ENCODE data around the gene TNFRSF19. TPM values are rescaled to one million over a fixed set of nuclear protein-coding genes. Genes with fewer than 3 reads are reported as not detected.

Gene TNFRSF19
- total RNA-seq, 1 experiment from 2014 or later: 63.4 TPM

DNA sequence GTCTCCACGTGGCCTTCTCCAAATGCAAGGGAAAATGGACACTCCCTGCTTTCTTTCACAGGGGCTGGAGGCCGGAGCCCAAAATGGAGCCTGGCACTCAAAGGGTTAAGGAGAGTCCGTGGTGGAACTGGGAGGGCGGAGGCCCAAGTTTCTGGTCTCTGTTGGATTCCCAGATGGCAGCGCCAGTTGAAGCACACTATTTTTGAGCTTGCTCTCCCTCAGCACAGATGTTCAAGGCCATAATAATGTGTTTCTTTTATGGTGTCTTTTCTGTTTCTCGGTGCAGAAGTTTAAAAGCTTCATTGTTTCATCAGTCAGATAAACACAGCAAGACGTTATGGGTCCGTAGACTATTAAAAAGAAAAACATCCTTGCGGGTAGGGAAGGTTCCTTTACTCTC is 67.6 kb downstream of the TNFRSF19 start:
- intact Hi-C loops (cut with micrococcal nuclease; ENCODE audit: unreplicated experiment): no loop called here
- Mint-ChIP-seq H3K27ac (ENCODE audit: unreplicated experiment) (no peak overlapping the region), H3K4me1 (ENCODE audit: low read depth, unreplicated experiment) (peaks cover 9% of the 10 kb centered on the region), H3K4me3 (ENCODE audit: unreplicated experiment) (no peak overlapping the region), H3K27me3 (ENCODE audit: insufficient read depth, unreplicated experiment) (no peaks in the 10 kb centered on the region), H3K9me3 (ENCODE audit: unreplicated experiment) (no peaks in the 10 kb centered on the region), H3K36me3 (ENCODE audit: insufficient read depth, unreplicated experiment) (peaks cover 60% of the 10 kb centered on the region)
- Histone ChIP-seq H3K9me3 (no peaks in the 10 kb centered on the region; the same call in 1 of the 2 replicates), H3K36me3 (ENCODE audit: control insufficient read depth, insufficient read depth, low read length) (peaks cover 3% of the 10 kb centered on the region; the same call in 1 of the 2 replicates), H3K4me3 (ENCODE audit: low read depth, low read length) (no peak overlapping the region), H3K27me3 (replicated peaks; ENCODE audit: control insufficient read depth, insufficient read depth, low read length) (no peaks in the 10 kb centered on the region), H3K4me1 (peaks cover 20% of the 10 kb centered on the region)
- TF ChIP-seq, protein P1, sequence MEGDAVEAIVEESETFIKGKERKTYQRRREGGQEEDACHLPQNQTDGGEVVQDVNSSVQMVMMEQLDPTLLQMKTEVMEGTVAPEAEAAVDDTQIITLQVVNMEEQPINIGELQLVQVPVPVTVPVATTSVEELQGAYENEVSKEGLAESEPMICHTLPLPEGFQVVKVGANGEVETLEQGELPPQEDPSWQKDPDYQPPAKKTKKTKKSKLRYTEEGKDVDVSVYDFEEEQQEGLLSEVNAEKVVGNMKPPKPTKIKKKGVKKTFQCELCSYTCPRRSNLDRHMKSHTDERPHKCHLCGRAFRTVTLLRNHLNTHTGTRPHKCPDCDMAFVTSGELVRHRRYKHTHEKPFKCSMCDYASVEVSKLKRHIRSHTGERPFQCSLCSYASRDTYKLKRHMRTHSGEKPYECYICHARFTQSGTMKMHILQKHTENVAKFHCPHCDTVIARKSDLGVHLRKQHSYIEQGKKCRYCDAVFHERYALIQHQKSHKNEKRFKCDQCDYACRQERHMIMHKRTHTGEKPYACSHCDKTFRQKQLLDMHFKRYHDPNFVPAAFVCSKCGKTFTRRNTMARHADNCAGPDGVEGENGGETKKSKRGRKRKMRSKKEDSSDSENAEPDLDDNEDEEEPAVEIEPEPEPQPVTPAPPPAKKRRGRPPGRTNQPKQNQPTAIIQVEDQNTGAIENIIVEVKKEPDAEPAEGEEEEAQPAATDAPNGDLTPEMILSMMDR (IDR thresholded peaks at IDR 0.05; ENCODE audit: insufficient read depth in 1 of 2, low read depth in 1 of 2, low read length in 1 of 2, severe bottlenecking in 1 of 2, unreplicated experiment in 1 of 2): no peak
- ChIA-PET CTCF (no interaction called here), POLR2A (no interaction called here)
- no peak for DNase-seq
- no TSS peak for BruUV-seq (replicated peaks)

GRCh38 chr13:23639674-23640073 is 69.5 kb downstream of the TNFRSF19 start:
- no peak overlapping the region for H3K4me3 ChIP-seq (ENCODE audit: low read depth, low read length)
- H3K4me1 ChIP-seq: peaks cover 2% of the 10 kb centered on the region
- peaks cover 8% of the 10 kb centered on the region for H3K4me1 Mint-ChIP-seq (ENCODE audit: low read depth, unreplicated experiment)
- intact Hi-C loops (cut with micrococcal nuclease; ENCODE audit: unreplicated experiment): no loop called here
- no TSS peak for BruUV-seq (replicated peaks)
- peaks cover 2% of the 10 kb centered on the region; the same call in 1 of the 2 replicates for H3K36me3 ChIP-seq (ENCODE audit: control insufficient read depth, insufficient read depth, low read length)
- H3K36me3 Mint-ChIP-seq (ENCODE audit: insufficient read depth, unreplicated experiment): peaks cover 51% of the 10 kb centered on the region
- no peak overlapping the region for H3K4me3 Mint-ChIP-seq (ENCODE audit: unreplicated experiment)
- ChIA-PET POLR2A (no interaction called here), CTCF (interaction anchor here (1.0 kb wide), 1 partner anchor 11 kb away, joined by 3 read pairs; no protein-coding TSS in a partner anchor)
- H3K9me3 ChIP-seq: no peaks in the 10 kb centered on the region; the same call in 1 of the 2 replicates
- no peaks in the 10 kb centered on the region for H3K27me3 ChIP-seq (replicated peaks; ENCODE audit: control insufficient read depth, insufficient read depth, low read length)
- TF ChIP-seq, protein P1 (IDR thresholded peaks at IDR 0.05; ENCODE audit: insufficient read depth in 1 of 2, low read depth in 1 of 2, low read length in 1 of 2, severe bottlenecking in 1 of 2, unreplicated experiment in 1 of 2): no peak
- H3K9me3 Mint-ChIP-seq (ENCODE audit: unreplicated experiment): no peaks in the 10 kb centered on the region
- no peak overlapping the region for H3K27ac Mint-ChIP-seq (ENCODE audit: unreplicated experiment)
- no peaks in the 10 kb centered on the region for H3K27me3 Mint-ChIP-seq (ENCODE audit: insufficient read depth, unreplicated experiment)
- DNase-seq: no peak

GRCh38 chr13:23642110-23642509 is 71.9 kb downstream of the TNFRSF19 start:
- Histone ChIP-seq H3K36me3 (ENCODE audit: control insufficient read depth, insufficient read depth, low read length) (peaks cover 2% of the 10 kb centered on the region; the same call in 1 of the 2 replicates), H3K4me1 (no peaks in the 10 kb centered on the region), H3K4me3 (ENCODE audit: low read depth, low read length) (no peak overlapping the region), H3K27me3 (replicated peaks; ENCODE audit: control insufficient read depth, insufficient read depth, low read length) (no peaks in the 10 kb centered on the region), H3K9me3 (no peaks in the 10 kb centered on the region; the same call in 1 of the 2 replicates)
- Mint-ChIP-seq H3K4me1 (ENCODE audit: low read depth, unreplicated experiment) (no peaks in the 10 kb centered on the region), H3K9me3 (ENCODE audit: unreplicated experiment) (no peaks in the 10 kb centered on the region), H3K36me3 (ENCODE audit: insufficient read depth, unreplicated experiment) (peaks cover 46% of the 10 kb centered on the region), H3K27ac (ENCODE audit: unreplicated experiment) (no peak overlapping the region), H3K27me3 (ENCODE audit: insufficient read depth, unreplicated experiment) (no peaks in the 10 kb centered on the region), H3K4me3 (ENCODE audit: unreplicated experiment) (no peak overlapping the region)
- intact Hi-C loops (cut with micrococcal nuclease; ENCODE audit: unreplicated experiment): no loop called here
- POLR2A ChIA-PET: no interaction called here
- no TSS peak for BruUV-seq (replicated peaks)
- DNase-seq: no peak
- TF ChIP-seq, protein P1 (IDR thresholded peaks at IDR 0.05; ENCODE audit: insufficient read depth in 1 of 2, low read depth in 1 of 2, low read length in 1 of 2, severe bottlenecking in 1 of 2, unreplicated experiment in 1 of 2): no peak
- CTCF ChIA-PET: no interaction called here
